Breast epithelium (tissue), 3 donors: ENCODE results near the gene PHACTR3.

Source experiments
- POLR2A ChIP-seq: fragments of 450-650 bp; IDR thresholded peaks from one replicate; pipeline ENCODE4 v1.6.1; 2016; ENCODE audit warnings: antibody characterized with exemption, mild to moderate bottlenecking, moderate library complexity
- POLR2AphosphoS5 ChIP-seq, 3 donors: sonication (generic); formaldehyde crosslinking; IDR thresholded peaks; one replicate each; pipeline ENCODE4 v1.6.1; 2017; ENCODE audit warnings: antibody characterized with exemption in 3 of 3
- TF ChIP-seq, protein P1 (sequence below), 3 donors: fragments of 450-650 bp; IDR thresholded peaks; one replicate each; pipeline ENCODE4 v1.5.1; 2016 to 2017; ENCODE audit warnings: antibody characterized with exemption in 3 of 3, mild to moderate bottlenecking in 3 of 3, moderate library complexity in 3 of 3

DNA sequence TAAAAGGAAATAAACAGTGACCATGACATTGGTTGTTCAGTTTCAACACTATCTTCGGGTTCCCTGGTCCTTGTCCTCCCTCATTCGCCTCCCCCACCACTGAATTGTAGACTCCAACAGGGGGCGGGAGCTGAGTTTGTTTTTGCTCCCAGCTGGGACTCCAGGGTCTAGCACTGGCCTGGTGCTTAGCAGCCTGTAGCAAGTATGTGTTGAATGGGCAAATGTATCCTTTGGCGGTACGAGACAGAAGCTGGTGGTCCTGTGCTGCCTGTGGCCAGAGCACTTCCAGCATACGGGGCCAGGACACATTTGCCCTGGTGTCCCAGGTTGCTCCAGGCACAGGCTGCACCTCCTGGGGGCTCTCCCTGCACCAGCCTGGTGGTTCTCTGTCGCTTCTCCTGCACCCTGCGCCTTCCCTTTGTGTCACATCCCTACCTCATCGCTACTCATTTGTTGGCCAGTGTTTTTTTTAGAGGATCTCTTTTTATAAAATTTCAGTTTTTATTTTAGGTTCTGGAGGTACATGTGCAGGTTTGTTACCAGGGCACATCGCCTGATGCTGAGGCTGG, 40.1 kb downstream of the PHACTR3 start:
- TF ChIP-seq, protein P1, sequence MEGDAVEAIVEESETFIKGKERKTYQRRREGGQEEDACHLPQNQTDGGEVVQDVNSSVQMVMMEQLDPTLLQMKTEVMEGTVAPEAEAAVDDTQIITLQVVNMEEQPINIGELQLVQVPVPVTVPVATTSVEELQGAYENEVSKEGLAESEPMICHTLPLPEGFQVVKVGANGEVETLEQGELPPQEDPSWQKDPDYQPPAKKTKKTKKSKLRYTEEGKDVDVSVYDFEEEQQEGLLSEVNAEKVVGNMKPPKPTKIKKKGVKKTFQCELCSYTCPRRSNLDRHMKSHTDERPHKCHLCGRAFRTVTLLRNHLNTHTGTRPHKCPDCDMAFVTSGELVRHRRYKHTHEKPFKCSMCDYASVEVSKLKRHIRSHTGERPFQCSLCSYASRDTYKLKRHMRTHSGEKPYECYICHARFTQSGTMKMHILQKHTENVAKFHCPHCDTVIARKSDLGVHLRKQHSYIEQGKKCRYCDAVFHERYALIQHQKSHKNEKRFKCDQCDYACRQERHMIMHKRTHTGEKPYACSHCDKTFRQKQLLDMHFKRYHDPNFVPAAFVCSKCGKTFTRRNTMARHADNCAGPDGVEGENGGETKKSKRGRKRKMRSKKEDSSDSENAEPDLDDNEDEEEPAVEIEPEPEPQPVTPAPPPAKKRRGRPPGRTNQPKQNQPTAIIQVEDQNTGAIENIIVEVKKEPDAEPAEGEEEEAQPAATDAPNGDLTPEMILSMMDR (IDR thresholded peaks at IDR 0.05), result no peak
- no peak for TF ChIP-seq POLR2A
- TF ChIP-seq POLR2AphosphoS5 (IDR thresholded peaks at IDR 0.05), result no peak
